Hematopoietic multipotent progenitor cell treated with erythropoietin and hydrocortisone succinate and interleukin-3 and kit ligand, for 15 days (in vitro differentiated cells): Measurements from ENCODE around the gene LYST.
A peak's percentile ranks its signal among the peaks of the same experiment; 100 is the strongest.
"Not testable (repeated sequence)": the region's sequence is repeated elsewhere in the genome, so short reads cannot be mapped to it uniquely, and the experiment has no call there.

ENCODE experiments used
- DNase-seq: peaks from one replicate; pipeline ENCODE4 v3.0.0-alpha.2; 2015; ENCODE audit warnings: low spot score

Gene LYST

GRCh38 chr1:235657747-235658526 is 208.8 kb downstream of the LYST start:
- peak; percentile 38 for DNase-seq

- DNase-seq = no peak
Observed at GRCh38 chr1:235657269-235657668, 209.4 kb downstream of the LYST start.

- no peak for DNase-seq
Observed at GRCh38 chr1:235652364-235652763, 214.3 kb downstream of the LYST start.

- DNase-seq = no peak
Observed at GRCh38 chr1:235651170-235651806, 215.4 kb downstream of the LYST start.

GRCh38 chr1:235650341-235651169 is 216.2 kb downstream of the LYST start:
- no peak for DNase-seq

- no peak for DNase-seq
Observed at GRCh38 chr1:235649368-235650163, 217.1 kb downstream of the LYST start, which contains the start of gene GNG4. Gene GNG4, minus strand, starts transcription at chr1:235649784. Its CDS starts 65,946 bp downstream, at chr1:235583838.

GRCh38 chr1:235648954-235649367 is 217.7 kb downstream of the LYST start:
- no peak for DNase-seq

- DNase-seq = no peak
Observed at GRCh38 chr1:235648407-235648907, 218.2 kb downstream of the LYST start.

- DNase-seq = not testable (repeated sequence)
Observed at GRCh38 chr1:235647537-235647936, 219.2 kb downstream of the LYST start.

GRCh38 chr1:235646463-235646862 is 220.2 kb downstream of the LYST start:
- DNase-seq = no peak

- no peak for DNase-seq
Observed at GRCh38 chr1:235644693-235645305, 221.9 kb downstream of the LYST start.

GRCh38 chr1:235643837-235644692 is 222.6 kb downstream of the LYST start:
- DNase-seq = no peak

GRCh38 chr1:235642943-235643371 is 223.7 kb downstream of the LYST start:
- DNase-seq = no peak

- no peak for DNase-seq
Observed at GRCh38 chr1:235642011-235642942, 224.4 kb downstream of the LYST start.

GRCh38 chr1:235640580-235640979 is 226.1 kb downstream of the LYST start:
- DNase-seq = no peak

- DNase-seq = no peak
Observed at GRCh38 chr1:235639226-235640205, 227.2 kb downstream of the LYST start.

- DNase-seq = not testable (repeated sequence)
Observed at GRCh38 chr1:235638612-235639011, 228.1 kb downstream of the LYST start.
